GM19467 (cell line): ENCODE data around the gene NDUFS8.

Experiments
- ATAC-seq: cut with Tn5 transposase; IDR thresholded peaks from one replicate; pipeline ENCODE4 v1.9.1; 2021; ENCODE audit warnings: mild to moderate bottlenecking, moderate library complexity; ENCODE audit not compliant: unreplicated experiment

The NDUFS8 gene

GRCh38 chr11:68035266-68035876 is 4.9 kb downstream of the NDUFS8 start:
- no peak for ATAC-seq

GRCh38 chr11:68036141-68036716 is 5.7 kb downstream of the NDUFS8 start:
- no peak for ATAC-seq

- no peak for ATAC-seq
Observed at GRCh38 chr11:68036717-68037239, 6.3 kb downstream of the NDUFS8 start.

GRCh38 chr11:68037411-68038225 is 7.1 kb downstream of the NDUFS8 start:
- ATAC-seq, result no peak

- ATAC-seq, result no peak
Observed at GRCh38 chr11:68038226-68038717, 7.8 kb downstream of the NDUFS8 start.

GRCh38 chr11:68038718-68039525 is 8.4 kb downstream of the NDUFS8 start, which contains the start of gene TCIRG1:
TCIRG1 (plus strand) TSS chr11:68039025; CDS start chr11:68041272, 2,247 bp downstream.
- no peak for ATAC-seq

GRCh38 chr11:68039526-68040086 is 9.1 kb downstream of the NDUFS8 start:
- ATAC-seq, result no peak

- no peak for ATAC-seq
Observed at GRCh38 chr11:68040101-68040956, 9.8 kb downstream of the NDUFS8 start.

- ATAC-seq, result no peak
Observed at GRCh38 chr11:68040957-68041591, 10.6 kb downstream of the NDUFS8 start.

- ATAC-seq, result no peak
Observed at GRCh38 chr11:68041617-68042218, 11.2 kb downstream of the NDUFS8 start.

GRCh38 chr11:68042219-68043028 is 11.9 kb downstream of the NDUFS8 start:
- no peak for ATAC-seq

GRCh38 chr11:68043029-68043348 is 12.5 kb downstream of the NDUFS8 start:
- no peak for ATAC-seq

GRCh38 chr11:68043349-68044144 is 13.1 kb downstream of the NDUFS8 start:
- ATAC-seq, result no peak

GRCh38 chr11:68044145-68044813 is 13.8 kb downstream of the NDUFS8 start:
- no peak for ATAC-seq

- no peak for ATAC-seq
Observed at GRCh38 chr11:68044898-68045351, 14.4 kb downstream of the NDUFS8 start.
